NOMO-1 (cell line): ENCODE measurements around the gene CLDN2.
A peak's percentile ranks its signal among the peaks of the same experiment; 100 is the strongest.

ENCODE experiments used
- DNase-seq, 2 experiments: peaks; one replicate each; lab custom pipeline; 2025; ENCODE audit not compliant: unreplicated experiment in 2 of 2; lab: John Stamatoyannopoulos, UW

Gene CLDN2

DNA sequence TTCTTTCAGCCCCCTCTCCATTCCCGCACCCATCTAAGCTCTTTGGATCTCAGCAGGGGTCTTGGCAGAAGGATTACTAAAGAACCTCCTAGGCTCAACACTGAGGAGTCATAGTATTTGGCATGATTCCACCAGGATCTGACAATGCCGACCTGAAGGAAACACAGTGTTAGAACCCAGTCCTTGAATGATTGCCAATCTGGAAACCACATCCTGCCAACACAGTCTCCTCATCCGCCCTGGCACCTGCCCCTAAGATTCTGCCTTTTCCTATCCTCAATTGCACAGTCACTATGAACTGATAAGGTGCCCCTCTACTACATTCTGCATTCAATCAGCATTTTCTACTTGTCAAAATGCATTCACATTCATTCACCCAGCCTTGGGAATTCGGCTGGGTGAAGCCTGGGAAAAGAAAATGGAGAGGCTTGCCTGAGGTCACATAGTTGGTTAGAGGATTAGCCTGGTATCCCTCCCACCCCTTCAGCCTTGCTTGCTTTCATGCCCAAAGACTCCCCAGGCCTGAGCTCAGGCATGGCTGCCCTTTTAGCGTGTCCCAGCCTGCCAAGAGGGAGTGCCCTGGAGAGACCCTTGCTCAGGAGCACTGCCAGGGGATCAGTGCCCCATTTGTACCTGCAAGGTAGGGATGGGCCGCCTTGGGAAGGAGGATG, 2.2 kb upstream of the CLDN2 start:
- no peak for DNase-seq

DNA sequence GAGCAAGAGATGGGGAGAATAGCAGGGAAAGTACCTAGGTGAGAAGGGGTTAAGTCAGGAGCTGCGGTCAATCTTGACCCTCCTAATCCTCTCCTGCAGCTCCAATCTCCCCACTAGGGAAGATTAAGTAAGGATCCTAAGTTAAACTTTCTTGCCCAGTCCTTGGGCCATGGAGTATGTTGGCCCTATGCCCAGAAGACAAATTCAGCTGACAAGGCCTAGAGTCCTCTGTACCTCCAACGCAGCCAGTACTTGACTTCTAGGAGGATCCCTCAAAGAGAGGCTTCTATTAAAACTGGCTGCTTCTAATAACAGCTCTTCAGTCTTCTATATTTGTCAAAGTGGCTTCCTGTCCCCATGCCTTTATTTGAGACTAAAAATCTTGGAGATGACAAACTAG, 1.4 kb downstream of the CLDN2 start:
- no peak for DNase-seq

DNA sequence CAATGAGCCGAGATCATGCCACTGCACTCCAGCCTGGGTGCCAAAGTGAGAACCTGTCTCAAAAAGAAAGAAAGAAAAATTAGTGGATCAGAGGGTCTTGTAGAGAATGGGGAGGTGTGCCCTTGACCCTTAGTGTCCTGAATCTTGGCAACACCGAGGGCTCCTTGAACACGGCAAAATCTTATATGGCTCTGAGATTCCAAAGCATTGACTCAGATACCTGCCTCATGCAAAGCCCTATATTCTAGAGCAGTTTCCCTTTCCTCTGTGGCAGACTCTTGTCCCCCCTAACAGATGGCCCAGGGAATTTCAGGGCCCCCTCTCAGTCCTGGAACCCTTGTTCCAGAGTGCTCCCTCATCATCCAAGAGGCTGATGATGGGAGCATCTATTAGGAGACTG, 6.8 kb downstream of the CLDN2 start:
- no peak for DNase-seq

DNA sequence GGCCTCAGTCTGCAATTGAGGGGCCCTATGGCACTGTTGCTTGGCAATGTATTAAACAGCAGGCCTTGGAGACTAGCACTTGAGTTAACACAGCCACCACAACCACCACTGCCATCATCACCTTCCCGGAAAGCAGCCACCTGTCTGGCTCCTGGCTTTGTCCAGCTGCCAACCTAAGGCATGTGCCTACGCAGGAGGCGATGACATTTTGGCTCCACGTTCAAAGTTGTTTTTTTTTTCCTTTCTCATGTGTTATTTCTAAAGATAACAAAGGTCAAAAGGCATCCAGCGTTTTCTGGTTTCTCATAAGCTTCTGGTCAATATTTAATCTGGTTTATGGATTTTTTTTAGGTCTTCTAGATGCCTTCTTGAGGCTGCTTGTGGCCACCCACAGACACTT, 7.5 kb downstream of the CLDN2 start:
- no peak for DNase-seq

DNA sequence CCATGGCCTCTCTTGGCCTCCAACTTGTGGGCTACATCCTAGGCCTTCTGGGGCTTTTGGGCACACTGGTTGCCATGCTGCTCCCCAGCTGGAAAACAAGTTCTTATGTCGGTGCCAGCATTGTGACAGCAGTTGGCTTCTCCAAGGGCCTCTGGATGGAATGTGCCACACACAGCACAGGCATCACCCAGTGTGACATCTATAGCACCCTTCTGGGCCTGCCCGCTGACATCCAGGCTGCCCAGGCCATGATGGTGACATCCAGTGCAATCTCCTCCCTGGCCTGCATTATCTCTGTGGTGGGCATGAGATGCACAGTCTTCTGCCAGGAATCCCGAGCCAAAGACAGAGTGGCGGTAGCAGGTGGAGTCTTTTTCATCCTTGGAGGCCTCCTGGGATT, 8.0 kb downstream of the CLDN2 start:
- DNase-seq, result no peak

DNA sequence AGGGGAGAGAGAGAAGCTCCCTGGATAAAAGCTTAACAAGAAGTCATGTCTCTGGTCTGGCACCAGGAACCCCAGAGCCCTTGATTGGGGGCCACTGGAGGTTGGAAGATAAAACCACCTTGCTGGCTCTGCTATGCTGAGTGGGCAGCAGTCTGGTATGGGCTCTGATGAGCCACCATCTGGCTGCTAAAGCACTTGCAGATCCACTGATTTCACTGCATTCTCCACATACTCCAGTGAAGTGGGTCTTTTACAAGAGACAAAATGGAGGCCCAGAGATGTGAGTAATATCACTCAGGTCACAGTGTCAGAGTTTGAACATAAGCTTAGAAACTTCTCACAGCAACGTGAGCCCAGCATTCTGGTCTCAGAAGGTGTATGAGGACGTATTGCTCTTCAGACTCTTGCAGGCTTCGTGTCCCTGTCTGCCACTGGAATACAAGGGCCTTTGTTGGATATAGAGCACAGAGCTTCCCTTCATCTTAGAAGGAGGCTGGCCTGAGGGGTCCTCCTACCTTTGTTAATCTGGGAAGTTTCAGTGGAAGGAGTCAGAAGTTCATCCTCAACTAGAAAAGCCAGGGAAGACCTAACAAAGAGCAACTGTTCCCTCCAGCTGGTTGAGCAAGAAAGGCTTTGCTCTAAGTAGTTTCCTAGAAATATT, 11.8 kb downstream of the CLDN2 start:
- no peak for DNase-seq

DNA sequence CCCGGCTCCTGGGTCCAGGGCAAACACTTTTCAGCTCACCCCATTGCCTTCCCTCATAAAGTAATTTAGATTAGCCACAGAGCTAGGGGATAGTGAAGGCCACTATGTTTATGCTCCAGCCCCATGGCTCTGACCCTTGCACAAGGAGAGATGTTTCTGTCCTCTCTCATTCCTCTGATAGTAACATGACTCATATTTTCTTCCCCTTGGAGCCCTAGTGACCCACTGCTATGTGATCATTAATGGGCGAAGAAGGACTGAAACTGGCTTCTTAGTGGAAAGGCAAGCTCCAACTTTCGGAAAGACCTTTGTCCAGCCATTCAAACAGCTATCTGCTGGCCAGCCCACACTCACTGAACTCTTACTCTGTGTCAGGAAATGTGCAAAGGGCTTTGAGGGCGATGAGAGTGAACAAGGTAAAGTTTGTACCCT, 12.3 kb downstream of the CLDN2 start:
- DNase-seq, result no peak

DNA sequence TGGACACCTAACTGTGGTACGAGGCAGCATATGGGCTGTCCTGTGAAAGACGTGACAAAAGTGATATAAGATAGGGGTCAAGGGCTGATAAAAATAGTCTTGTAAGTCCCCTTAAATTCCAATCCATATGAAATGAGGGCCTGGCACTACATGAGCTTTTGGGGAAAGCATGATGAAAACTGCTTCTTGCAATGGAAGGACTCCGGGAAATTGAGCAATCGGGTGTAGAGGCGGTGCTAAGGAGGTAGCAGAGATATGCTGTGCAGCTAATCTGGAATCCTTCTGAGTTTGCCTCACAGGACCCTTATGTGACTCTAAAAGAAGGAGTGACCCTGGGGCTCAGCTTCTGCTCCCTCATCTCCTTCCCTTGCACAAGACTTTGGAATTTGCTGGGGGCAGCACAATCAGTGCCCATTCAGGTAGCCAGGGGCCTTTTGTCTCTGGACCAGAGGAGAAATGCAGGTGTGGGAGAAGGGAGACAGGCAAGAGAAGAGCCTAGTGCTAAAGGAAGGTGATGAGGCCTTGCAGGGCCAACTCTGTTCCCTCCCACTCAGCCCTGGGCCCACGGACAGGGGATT, 12.8 kb downstream of the CLDN2 start:
- DNase-seq, result no peak

DNA sequence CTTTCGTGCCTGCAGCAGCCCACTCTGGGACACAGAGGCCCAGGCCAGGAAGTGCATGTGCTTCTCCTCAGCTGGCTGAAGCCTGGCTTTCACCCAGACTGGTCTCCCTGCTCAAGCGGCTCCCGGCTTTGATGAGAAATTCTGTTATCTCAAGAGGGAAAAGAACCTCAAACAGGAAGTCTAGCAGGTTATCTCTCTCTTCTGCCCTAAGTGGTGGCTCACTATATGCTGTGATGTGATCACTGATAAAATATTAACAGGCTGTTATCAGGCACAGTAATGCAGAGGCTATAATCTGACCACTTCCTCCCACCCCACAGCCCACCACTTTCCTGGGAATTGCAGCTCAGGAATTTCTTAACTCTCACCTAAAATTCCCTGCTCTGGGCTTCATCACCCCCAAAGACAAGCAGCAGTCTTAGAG, 13.3 kb downstream of the CLDN2 start:
- no peak for DNase-seq

DNA sequence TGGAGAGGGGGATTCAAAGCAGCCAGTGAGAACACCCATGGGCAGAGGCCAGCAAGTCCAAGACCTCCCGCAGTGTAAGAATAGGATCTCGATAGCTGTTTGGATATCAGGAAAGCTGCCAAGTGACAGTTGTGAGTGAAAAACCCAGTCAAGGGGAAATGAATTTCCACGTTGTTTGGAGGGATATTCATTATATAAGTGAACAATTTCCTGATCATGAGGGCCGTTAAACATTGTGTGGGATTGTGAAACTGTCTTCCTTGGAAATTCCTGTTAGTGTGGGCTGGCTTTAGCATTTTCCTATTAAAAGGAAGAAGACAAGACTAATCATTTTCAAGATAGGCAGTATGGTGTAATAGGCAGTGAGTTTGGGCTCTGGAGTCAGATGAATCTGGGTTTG, 15.0 kb downstream of the CLDN2 start:
- no peak for DNase-seq

DNA sequence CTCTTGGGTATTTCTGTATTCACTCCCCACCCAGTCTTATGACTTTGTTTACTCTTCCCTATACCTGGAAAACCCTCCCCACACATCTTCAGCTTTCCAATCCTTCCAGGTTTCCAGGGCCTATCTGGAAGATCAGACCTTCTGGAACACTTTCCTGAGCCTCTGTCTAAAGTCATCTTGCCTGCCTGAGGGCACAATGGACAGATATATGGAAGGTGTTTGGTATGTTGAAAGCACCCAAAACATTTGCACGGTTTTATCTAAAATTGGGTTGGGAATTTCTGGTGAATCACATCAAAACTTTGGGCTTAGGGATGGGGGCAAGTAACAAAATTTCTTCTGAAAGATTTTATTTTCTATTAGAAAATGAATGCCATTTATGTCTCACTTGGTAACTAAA, 16.0 kb downstream of the CLDN2 start:
- no peak for DNase-seq

DNA sequence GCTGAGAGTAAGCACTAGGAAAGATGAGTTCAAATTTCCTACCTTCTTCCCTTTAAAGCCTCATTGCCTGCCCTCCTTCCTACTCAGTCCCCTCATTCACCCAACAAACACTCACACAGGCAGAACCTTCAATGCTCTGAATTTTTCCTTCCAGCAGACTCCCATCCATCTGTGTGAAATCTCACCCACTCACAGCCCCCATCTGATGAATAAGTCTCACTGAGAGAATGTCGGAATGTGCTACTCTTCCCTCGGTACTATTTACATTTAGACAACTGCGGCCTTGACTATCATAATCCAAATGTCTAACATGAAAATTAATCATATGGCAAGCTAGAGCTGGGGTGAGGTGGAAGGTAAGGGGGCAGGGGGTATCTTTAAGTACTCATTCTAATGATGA, 19.4 kb downstream of the CLDN2 start:
- no peak for DNase-seq

DNA sequence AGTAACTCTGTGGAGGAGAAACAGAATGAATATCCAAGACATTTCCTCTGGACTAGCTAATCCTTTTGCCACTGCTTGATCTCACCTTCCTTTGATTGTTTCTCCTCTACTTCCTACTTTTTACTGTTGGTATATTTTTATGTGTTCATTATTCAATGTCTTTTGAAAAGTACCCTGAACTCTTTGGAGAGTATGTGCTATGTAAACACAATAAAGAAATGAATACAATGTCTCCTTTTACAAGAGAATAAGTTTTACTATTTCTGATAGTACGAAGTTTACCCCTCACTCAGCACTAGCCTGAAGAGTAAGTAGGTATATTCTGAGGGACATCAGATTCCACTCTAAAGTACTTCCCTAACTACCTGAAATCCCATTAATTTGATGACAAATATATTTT, 19.9 kb downstream of the CLDN2 start:
- no peak for DNase-seq

DNA sequence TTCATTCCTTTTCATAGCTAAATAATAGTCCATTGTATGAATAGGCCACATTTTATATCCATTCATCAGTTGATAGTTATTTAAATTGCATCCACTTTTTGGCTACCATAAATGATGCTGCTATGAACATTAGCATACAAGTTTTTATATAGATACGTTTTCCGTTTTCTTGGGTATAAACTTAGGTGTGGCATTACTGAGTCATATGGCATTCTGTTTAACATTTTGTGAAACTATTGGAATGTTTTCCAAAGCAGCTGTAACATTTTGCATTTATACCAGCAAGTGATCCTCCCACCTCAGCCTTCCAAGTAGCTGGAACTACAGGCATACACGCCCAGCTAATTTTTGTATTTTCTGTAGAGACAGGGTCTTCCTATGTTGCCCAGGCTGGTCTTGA, 26.3 kb downstream of the CLDN2 start:
- no peak for DNase-seq

DNA sequence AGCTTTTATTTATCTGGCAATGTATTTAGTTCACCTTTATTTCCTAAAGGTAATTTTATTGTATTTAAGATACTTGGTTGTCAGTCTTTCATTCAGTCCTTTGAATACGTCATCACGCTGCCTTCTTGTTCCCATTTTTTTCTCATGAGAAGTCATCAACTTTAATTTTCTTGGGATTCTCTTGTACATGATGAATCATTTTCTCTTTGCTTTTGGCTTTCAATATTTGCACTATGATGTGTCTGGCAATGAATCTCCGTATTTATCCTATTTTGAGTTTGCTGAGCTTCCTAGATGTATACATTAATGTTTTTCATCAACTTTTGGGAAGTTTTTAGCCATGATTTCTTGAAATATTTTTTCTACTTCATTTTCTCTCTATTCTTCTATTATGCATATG, 28.4 kb downstream of the CLDN2 start:
- no peak for DNase-seq

DNA sequence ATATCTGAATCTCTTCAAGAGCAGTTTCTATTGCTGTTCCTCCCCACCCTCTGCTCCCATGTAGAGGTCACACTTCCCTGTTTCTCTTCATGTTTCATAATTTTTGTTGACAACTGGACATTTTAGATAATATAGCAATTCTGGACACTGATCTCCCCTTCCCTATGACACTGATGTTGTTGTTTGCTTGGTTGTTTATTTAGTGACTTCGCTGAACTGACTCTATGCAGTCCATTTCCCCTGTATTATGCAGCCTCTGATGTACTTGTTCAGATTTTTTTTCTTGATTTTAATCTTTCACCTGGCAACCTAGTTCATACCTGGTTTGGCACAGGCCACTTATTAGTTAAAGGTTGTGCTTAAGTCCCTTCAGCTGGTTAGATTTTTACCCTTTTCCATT, 29.2 kb downstream of the CLDN2 start:
- DNase-seq, result no peak

DNA sequence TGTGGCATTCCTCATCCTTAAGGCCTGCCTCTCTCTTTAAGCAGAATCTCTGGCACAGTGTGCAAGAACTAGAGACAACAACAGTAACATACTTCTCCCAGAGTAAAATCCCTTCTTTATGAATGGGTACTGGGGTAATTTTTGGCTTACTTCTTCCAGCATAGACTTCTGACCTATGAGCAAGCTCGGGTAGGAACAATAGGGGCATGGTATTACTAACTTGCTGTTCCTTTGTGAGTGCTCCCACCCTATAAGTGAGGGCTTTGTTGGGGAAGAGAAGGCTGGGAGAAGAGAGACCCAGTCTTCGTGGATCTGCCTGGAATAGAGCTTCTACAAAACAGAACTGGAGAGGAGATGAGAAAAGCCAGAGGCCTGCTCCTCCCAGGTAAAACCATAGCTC, 30.2 kb downstream of the CLDN2 start:
- no peak for DNase-seq

DNA sequence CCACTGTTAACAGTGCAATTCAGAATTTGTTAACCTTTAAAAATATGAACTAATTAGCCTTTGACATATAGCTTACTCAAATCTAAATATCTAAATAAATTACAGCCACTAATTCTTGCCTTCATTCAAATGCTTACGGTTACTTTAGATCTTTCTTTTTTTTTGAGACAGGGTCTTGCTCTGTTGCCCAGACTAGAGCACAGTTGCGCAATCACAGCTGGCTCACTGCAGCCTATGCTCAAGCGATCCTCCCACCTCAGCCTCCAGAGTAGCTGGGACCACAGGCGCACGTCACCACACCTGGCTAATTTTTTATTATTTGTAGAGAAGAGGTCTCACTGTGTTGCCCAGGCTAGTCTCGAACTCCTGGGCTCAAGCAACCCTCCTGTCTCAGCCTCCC, 31.0 kb downstream of the CLDN2 start:
- DNase-seq, result no peak

DNA sequence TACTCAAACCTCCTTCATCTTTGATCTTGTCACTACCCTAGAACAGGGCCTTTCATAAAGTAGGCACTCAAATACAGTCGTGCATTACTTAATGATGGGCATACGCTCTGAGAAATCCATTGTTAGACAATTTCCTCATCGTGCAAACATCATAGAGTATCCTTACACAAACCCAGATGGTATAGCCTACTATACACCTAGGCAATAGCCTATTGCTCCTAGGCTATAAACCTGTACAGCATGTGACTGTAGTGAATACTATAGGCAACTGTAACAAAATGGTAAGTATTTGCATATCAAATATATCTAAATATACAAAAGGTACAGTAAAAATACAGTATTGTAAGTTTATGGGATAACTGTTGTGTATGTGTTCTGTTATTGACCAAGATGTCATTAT, 31.9 kb downstream of the CLDN2 start:
- no peak for DNase-seq

DNA sequence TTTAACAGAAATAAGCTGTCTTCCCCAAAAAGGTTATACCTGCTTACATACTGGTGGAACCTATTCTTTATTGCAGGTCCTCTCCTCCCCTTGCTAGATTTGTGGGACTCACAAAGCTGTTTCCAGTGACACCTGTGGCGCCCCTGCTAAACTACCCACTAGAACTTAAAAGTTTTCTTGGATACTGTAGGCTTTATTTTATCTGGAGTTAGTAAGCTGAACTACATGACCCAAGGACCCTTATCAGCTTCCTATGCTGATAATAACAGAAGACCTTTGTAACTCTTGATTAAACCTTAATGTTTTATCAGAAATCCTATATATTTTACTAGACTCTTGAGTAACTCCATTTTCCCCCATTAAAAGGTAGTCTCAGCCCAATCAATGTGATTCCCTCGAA, 32.3 kb downstream of the CLDN2 start:
- DNase-seq, result no peak

DNA sequence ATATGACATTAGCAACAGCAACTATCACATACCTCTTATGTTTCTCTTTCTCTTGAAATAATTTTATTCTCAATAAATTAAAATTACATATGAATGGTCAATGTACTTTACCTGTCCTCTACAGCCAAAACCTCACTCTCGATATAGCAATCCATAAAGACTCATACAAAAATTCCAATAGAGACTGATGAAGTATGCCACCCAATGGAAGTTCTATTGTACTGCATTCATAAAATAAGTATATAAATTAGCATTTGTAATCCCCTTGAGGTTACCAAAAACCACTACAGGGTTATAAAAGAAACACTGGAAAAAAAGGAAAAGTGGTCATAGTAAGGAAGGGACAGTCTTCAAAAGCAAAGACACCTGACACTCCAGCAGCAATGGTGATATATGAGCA, 32.8 kb downstream of the CLDN2 start:
- DNase-seq, result peak in 1 of 2 experiments; percentile 10

DNA sequence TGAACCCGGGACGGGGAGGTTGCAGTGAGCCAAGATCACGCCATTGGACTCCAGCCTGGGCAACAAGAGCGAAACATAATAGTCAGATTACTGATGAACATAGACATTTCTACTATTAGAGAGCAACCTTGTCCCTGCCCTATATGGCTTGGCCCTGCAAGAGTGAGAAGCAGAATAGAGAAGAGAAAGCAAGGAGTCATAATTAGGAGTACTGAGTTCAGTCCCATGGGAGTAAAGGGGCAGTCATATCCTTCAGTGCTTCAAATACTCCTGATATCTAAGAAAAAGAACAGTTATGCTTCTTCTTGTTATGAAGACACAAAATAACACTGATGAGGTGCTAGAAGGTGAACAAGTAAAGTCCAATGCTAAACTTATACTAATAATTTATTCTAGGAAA, 33.8 kb downstream of the CLDN2 start:
- DNase-seq, result no peak
